A673 (cell line): ENCODE data around the gene PKP3. TPM values are rescaled to one million over a fixed set of nuclear protein-coding genes. Genes with fewer than 3 reads are reported as not detected.

ENCODE experiments used
- BruUV-seq: library from RNA; stranded (reverse); fragments of 400-500 nt; replicated peaks from 2 replicates; lab custom pipeline; 2021; lab: Mats Ljungman, UMichigan
- CTCF ChIA-PET: fragments of 300-600 bp; sonication (Branson Sonifier 250); formaldehyde crosslinking; loops from one replicate; lab custom pipeline; 2022; ENCODE audit warnings: antibody characterized with exemption; lab: Charles Lee
- POLR2A ChIA-PET: fragments of 300-600 bp; sonication (Branson Sonifier 250); formaldehyde crosslinking; loops from one replicate; lab custom pipeline; 2022; ENCODE audit warnings: antibody characterized with exemption; ENCODE audit not compliant: low non-redundant PET; lab: Charles Lee
- DNase-seq: peaks from one replicate; pipeline ENCODE4 v3.0.0-alpha.2; 2015; ENCODE audit warnings: low spot score
- H3K27ac ChIP-seq: fragments of 200-600 bp; sonication (generic); 2 replicates; pipeline ENCODE4 v1.5.1; 2016; ENCODE audit warnings: mixed run types, low read depth, mild to moderate bottlenecking, mixed read lengths, antibody characterized with exemption, low read length; ENCODE audit not compliant: poor library complexity, severe bottlenecking
- H3K27me3 ChIP-seq: fragments of 200-600 bp; sonication (generic); replicated peaks from 2 replicates; pipeline ENCODE4 v1.6.1; 2017; ENCODE audit warnings: mixed run types, low read depth, mild to moderate bottlenecking, mixed read lengths, antibody characterized with exemption, low read length; ENCODE audit not compliant: insufficient read depth, poor library complexity
- H3K36me3 ChIP-seq: fragments of 200-600 bp; sonication (generic); 2 replicates; pipeline ENCODE4 v1.6.1; 2016; ENCODE audit warnings: mixed run types, mild to moderate bottlenecking, mixed read lengths, antibody characterized with exemption, low read length; ENCODE audit not compliant: insufficient read depth, poor library complexity, severe bottlenecking
- H3K4me1 ChIP-seq: fragments of 200-600 bp; sonication (generic); 2 replicates; pipeline ENCODE4 v1.6.1; 2017; ENCODE audit warnings: mixed run types, mild to moderate bottlenecking, mixed read lengths, antibody characterized with exemption, low read length; ENCODE audit not compliant: insufficient read depth, poor library complexity, severe bottlenecking
- H3K4me3 ChIP-seq: fragments of 200-600 bp; sonication (generic); 2 replicates; pipeline ENCODE4 v1.5.1; 2016; ENCODE audit warnings: low read depth, mixed run types, mild to moderate bottlenecking, mixed read lengths, low read length; ENCODE audit not compliant: poor library complexity, severe bottlenecking
- H3K9me3 ChIP-seq: fragments of 200-600 bp; sonication (generic); 2 replicates; pipeline ENCODE4 v1.6.1; 2016; ENCODE audit warnings: mixed run types, low read depth, mild to moderate bottlenecking, mixed read lengths, antibody characterized with exemption, low read length; ENCODE audit not compliant: poor library complexity, severe bottlenecking
- CTCF ChIP-seq: fragments of 300-800, 200-600 bp; sonication (generic); conservative IDR thresholded peaks from 2 replicates; pipeline ENCODE4 v1.5.1; 2017; ENCODE audit warnings: low read depth, mild to moderate bottlenecking, antibody characterized with exemption, low read length, moderate library complexity, mixed read lengths
- EZH2 ChIP-seq: fragments of 200-600 bp; sonication (generic); IDR thresholded peaks from 2 replicates; pipeline ENCODE4 v1.6.1; 2017; ENCODE audit warnings: borderline replicate concordance, low read depth, mild to moderate bottlenecking, mixed read lengths, antibody characterized with exemption, low read length; ENCODE audit not compliant: poor library complexity, severe bottlenecking
- intact Hi-C: fragments of 100-400 bp; cut with micrococcal nuclease; formaldehyde crosslinking; loops from one replicate; pipeline ENCODE4 v1.10.0; 2022; ENCODE audit not compliant: unreplicated experiment
- total RNA-seq: library from RNA; stranded (reverse); gene quantifications from 2 replicates; pipeline ENCODE4 v1.2.3, GENCODE V29; 2021

The PKP3 gene
- total RNA-seq, 1 experiment from 2014 or later, result not detected

- no TSS peak for BruUV-seq
- peaks cover 6% of the 10 kb centered on the region for H3K4me1 ChIP-seq
These were observed 52.0 kb downstream of the PKP3 start for GRCh38 chr11:445765-446588.

GRCh38 chr11:446891-447290 lies 52.9 kb downstream of the PKP3 start:
- Histone ChIP-seq H3K27me3 (no peaks in the 10 kb centered on the region), H3K4me1 (peaks cover 12% of the 10 kb centered on the region), H3K27ac (no peak overlapping the region), H3K9me3 (no peaks in the 10 kb centered on the region), H3K36me3 (no peaks in the 10 kb centered on the region), H3K4me3 (no peak overlapping the region)
- POLR2A ChIA-PET, result interaction anchor here (0.6 kb wide), 1 partner anchor 1648 kb away, joined by 3 read pairs; no protein-coding TSS in a partner anchor
- intact Hi-C loops, result loop anchor here (10.0 kb wide), 1 partner anchor 242 kb away; the partner anchor contains the start of genes BET1L and RIC8A
- BruUV-seq, result no TSS peak
- TF ChIP-seq CTCF (no peak), EZH2 (no peak)
- CTCF ChIA-PET, result no interaction called here
- DNase-seq, result no peak

More at GRCh38 chr11:445765-446588, 52.0 kb downstream of the PKP3 start:
- CTCF ChIA-PET, result no interaction called here
- no peaks in the 10 kb centered on the region for H3K9me3 ChIP-seq
- no peak overlapping the region for H3K4me3 ChIP-seq
- TF ChIP-seq EZH2 (no peak), CTCF (no peak)
- POLR2A ChIA-PET, result interaction anchor here (0.6 kb wide), 1 partner anchor 1649 kb away, joined by 3 read pairs; no protein-coding TSS in a partner anchor
- no peak overlapping the region for H3K27ac ChIP-seq
- H3K36me3 ChIP-seq, result no peaks in the 10 kb centered on the region
- H3K27me3 ChIP-seq, result no peaks in the 10 kb centered on the region
- intact Hi-C loops, result loop anchor here (10.0 kb wide), 1 partner anchor 241 kb away; the partner anchor contains the start of genes BET1L and RIC8A
- DNase-seq, result no peak

GRCh38 chr11:447923-448731 lies 54.1 kb downstream of the PKP3 start:
- POLR2A ChIA-PET, result no interaction called here
- peak overlapping the region; percentile 84 for H3K27ac ChIP-seq
- BruUV-seq, result TSS peak; percentile 71

More at GRCh38 chr11:447923-448731, 54.1 kb downstream of the PKP3 start:
- peaks cover 12% of the 10 kb centered on the region for H3K4me1 ChIP-seq
- H3K27me3 ChIP-seq, result no peaks in the 10 kb centered on the region
- no peaks in the 10 kb centered on the region for H3K36me3 ChIP-seq
- H3K4me3 ChIP-seq, result peak overlapping the region; percentile 95
- peak; percentile 93 for DNase-seq
- CTCF ChIA-PET, result interaction anchor here (0.6 kb wide), 1 partner anchor 33 kb away, joined by 7 read pairs; the partner anchor contains the start of gene SIGIRR
- no peaks in the 10 kb centered on the region for H3K9me3 ChIP-seq
- intact Hi-C loops, result loop anchor here (10.0 kb wide), 1 partner anchor 243 kb away; the partner anchor contains the start of genes BET1L and RIC8A
- peak; percentile 81 for TF ChIP-seq CTCF
- no peak for TF ChIP-seq EZH2
